Stimulated activated CD4-positive, alpha-beta T cell treated with anti-CD3 and anti-CD28 coated beads, Interleukin-15, amount 100 ng/mL, for 48 hours (primary cell): ENCODE measurements around the gene HS3ST4.

ENCODE experiments used
- DNase-seq, 2 donors: peaks; one replicate each; pipeline ENCODE4 v3.0.0-alpha.2; 2020; ENCODE audit warnings: low read depth in 2 of 2

Gene HS3ST4

GRCh38 chr16:26186091-26186615, 494.4 kb downstream of the HS3ST4 start:
- no peak for DNase-seq
